B cell (primary cell): ENCODE data around the gene NFKBIA. TPM values are rescaled to one million over a fixed set of nuclear protein-coding genes. Genes with fewer than 3 reads are reported as not detected.

ENCODE experiments used
- ATAC-seq: fragments of 200-7000 bp; cut with Tn5 transposase; one replicate; pipeline ENCODE4 v1.10.0; 2021; ENCODE audit warnings: low read depth, mild to moderate bottlenecking, moderate number of reproducible peaks, moderate library complexity
- CTCF ChIA-PET: fragments of 350-600 bp; sonication (Branson Sonifier 250); formaldehyde crosslinking; loops from one replicate; lab custom pipeline; 2021; ENCODE audit warnings: antibody characterized with exemption, inconsistent platforms; lab: Charles Lee
- POLR2A ChIA-PET: fragments of 350-600 bp; sonication (Branson Sonifier 250); formaldehyde crosslinking; loops from one replicate; lab custom pipeline; 2021; ENCODE audit warnings: antibody characterized with exemption; lab: Charles Lee
- DNase-seq: peaks from one replicate; pipeline ENCODE4 v3.0.0; 2013
- H2AFZ ChIP-seq: 2 replicates; pipeline ENCODE4 v1.6.1; 2012; ENCODE audit warnings: mild to moderate bottlenecking, low read depth, low read length; ENCODE audit not compliant: insufficient read depth, poor library complexity, severe bottlenecking
- H3K27ac ChIP-seq, 2 donors: 1 replicate in 1 of 2; 2 replicates in 1 of 2; pipeline ENCODE4 v1.5.1; 2012 to 2013; ENCODE audit warnings: low read length in 2 of 2, mild to moderate bottlenecking in 2 of 2, moderate library complexity in 1 of 2
- H3K27me3 ChIP-seq, 4 experiments: fragments of 200-600 bp in 1 of 4; sonication (generic) in 1 of 4; replicated peaks in 1 of 4; 1 replicate in 2 of 4; 2 replicates in 2 of 4; pipeline versions ENCODE4 v1.6.1 to v1.7.0; 2013 to 2016; ENCODE audit warnings: low read length in 3 of 4, mild to moderate bottlenecking in 2 of 4, mixed read lengths in 1 of 4, moderate library complexity in 1 of 4; ENCODE audit not compliant: insufficient read depth in 4 of 4, control insufficient read depth in 3 of 4; ENCODE audit errors: control extremely low read depth in 1 of 4
- H3K36me3 ChIP-seq, 2 experiments: replicated peaks in 1 of 2; 1 replicate in 1 of 2; 2 replicates in 1 of 2; pipeline versions ENCODE4 v1.6.1 to v1.7.1; 2013; ENCODE audit warnings: low read length in 1 of 2; ENCODE audit not compliant: insufficient read depth in 2 of 2, control insufficient read depth in 1 of 2; ENCODE audit errors: control extremely low read depth in 1 of 2, extremely low read depth in 1 of 2
- H3K4me1 ChIP-seq, 2 donors: fragments of 200-600 bp in 1 of 2; sonication (generic) in 1 of 2; 1 replicate in 1 of 2; 2 replicates in 1 of 2; pipeline versions ENCODE4 v1.5.1 to v1.6.1; 2013 to 2017; ENCODE audit warnings: low read length in 2 of 2; ENCODE audit not compliant: control insufficient read depth in 2 of 2, insufficient read depth in 2 of 2
- H3K4me2 ChIP-seq: replicated peaks from 2 replicates; pipeline ENCODE3; 2012; ENCODE audit warnings: mild to moderate bottlenecking, low read depth, low read length; ENCODE audit not compliant: poor library complexity, severe bottlenecking
- H3K4me3 ChIP-seq, 5 experiments: fragments of 200-600 bp in 1 of 5; sonication (generic) in 1 of 5; 1 replicate in 3 of 5; 2 replicates in 2 of 5; pipeline versions ENCODE4 v1.5.1 to v1.7.0; 2011 to 2016; ENCODE audit warnings: low read length in 4 of 5, mild to moderate bottlenecking in 4 of 5, low read depth in 2 of 5, control low read depth in 1 of 5, moderate library complexity in 1 of 5; ENCODE audit not compliant: insufficient read depth in 1 of 5; ENCODE audit errors: control extremely low read depth in 1 of 5, extremely low read depth in 1 of 5
- H3K79me2 ChIP-seq: fragments of 200-600 bp; sonication (generic); one replicate; pipeline ENCODE4 v1.6.0; 2016; ENCODE audit warnings: low read length; ENCODE audit not compliant: control insufficient read depth, insufficient read depth
- H3K9ac ChIP-seq: fragments of 200-600 bp; sonication (generic); 2 replicates; pipeline ENCODE4 v1.6.1; 2017; ENCODE audit warnings: mild to moderate bottlenecking, low read length, moderate library complexity
- H3K9me3 ChIP-seq, 3 donors: one replicate each; pipeline versions ENCODE4 v1.6.1 to v1.7.1; 2013; ENCODE audit warnings: low read length in 2 of 3; ENCODE audit not compliant: control insufficient read depth in 2 of 3, insufficient read depth in 1 of 3; ENCODE audit errors: control extremely low read depth in 1 of 3
- H4K20me1 ChIP-seq: 2 replicates; pipeline ENCODE4 v1.6.0; 2012; ENCODE audit warnings: mild to moderate bottlenecking, low read length; ENCODE audit not compliant: insufficient read depth, control insufficient read depth, poor library complexity, severe bottlenecking
- H3K27ac Mint-ChIP-seq: one replicate; pipeline ENCODE4 v1.8.0; 2021; ENCODE audit warnings: mixed read lengths
- H3K27me3 Mint-ChIP-seq: one replicate; pipeline ENCODE4 v1.8.0; 2021; ENCODE audit warnings: mixed read lengths
- H3K4me1 Mint-ChIP-seq: one replicate; pipeline ENCODE4 v1.8.0; 2021; ENCODE audit warnings: mixed read lengths
- H3K4me3 Mint-ChIP-seq: one replicate; pipeline ENCODE4 v1.8.0; 2021; ENCODE audit warnings: mixed read lengths
- H3K9me3 Mint-ChIP-seq: one replicate; pipeline ENCODE4 v1.8.0; 2022; ENCODE audit warnings: mixed read lengths; ENCODE audit not compliant: insufficient read depth
- CTCF ChIP-seq: fragments of 200-600 bp; IDR thresholded peaks from one replicate; pipeline ENCODE4 v1.8.0; 2022; ENCODE audit warnings: antibody characterized with exemption, mild to moderate bottlenecking
- EZH2 ChIP-seq: IDR thresholded peaks from 2 replicates; pipeline ENCODE4 v1.6.1; 2012; ENCODE audit warnings: borderline replicate concordance, low read depth, mild to moderate bottlenecking, moderate library complexity, low read length; ENCODE audit not compliant: insufficient read depth, poor library complexity, severe bottlenecking
- WGBS: methylation state at CpG from one replicate; pipeline ENCODE4 v1.1.5; 2013; ENCODE audit warnings: missing lambda C conversion rate; ENCODE audit not compliant: insufficient coverage; 5-methylcytosine and 5-hydroxymethylcytosine counted together
- intact Hi-C: fragments of 100-400 bp; cut with micrococcal nuclease; formaldehyde crosslinking; loops from one replicate; pipeline ENCODE4 v1.10.0; 2022
- polyA plus RNA-seq: library from polyadenylated mRNA; depleted of rRNA; stranded (reverse); fragments of >200 nt; gene quantifications from 2 replicates; pipeline ENCODE4 v1.2.3, GENCODE V29; 2012
- total RNA-seq, 2 donors: library from RNA; stranded (reverse); fragments of 120-200 nt in 1 of 2; gene quantifications; 1 replicate in 1 of 2; 2 replicates in 1 of 2; pipeline versions ENCODE4 v1.2.3 to v1.2.4, GENCODE V29; 2013 to 2022

The NFKBIA gene
- total and polyA plus RNA-seq, 2 donors (not counting 1 experiment from before 2014, with no cell fraction given) = 308 to 3,195 TPM

GRCh38 chr14:35446450-35446849, 41.9 kb upstream of the NFKBIA start:
- H3K9me3 Mint-ChIP-seq = no peaks in the 10 kb centered on the region

GRCh38 chr14:35444104-35444503, 39.6 kb upstream of the NFKBIA start:
- Mint-ChIP-seq H3K27me3 (peaks cover 14% of the 10 kb centered on the region), H3K27ac (no peak overlapping the region), H3K4me3 (no peak overlapping the region), H3K4me1 (peaks cover 9% of the 10 kb centered on the region), H3K9me3 (no peaks in the 10 kb centered on the region)
- Histone ChIP-seq H3K27me3 (no peaks in the 10 kb centered on the region), H3K9ac (no peak overlapping the region), H2AFZ (no peak overlapping the region), H3K4me2 (no peak overlapping the region), H3K4me3 (no peak overlapping the region), H3K36me3 (no peaks in the 10 kb centered on the region), H3K27ac (no peak overlapping the region), H3K4me1 (peaks cover 5 to 7% of the 10 kb centered on the region in 2 donors), H4K20me1 (no peaks in the 10 kb centered on the region), H3K9me3 (peaks cover 0 to 3% (median 2%) of the 10 kb centered on the region in 3 donors), H3K79me2 (no peaks in the 10 kb centered on the region)
- no peak for DNase-seq
- ChIA-PET CTCF (no interaction called here), POLR2A (no interaction called here)
- WGBS = no CpG with 5 or more reads among the region's 1 CpG
- intact Hi-C loops = no loop called here
- TF ChIP-seq EZH2 (no peak), CTCF (no peak)
- no peak for ATAC-seq

More at GRCh38 chr14:35446450-35446849, 41.9 kb upstream of the NFKBIA start:
- H3K4me3 Mint-ChIP-seq = no peak overlapping the region
- Histone ChIP-seq H3K27ac (no peak overlapping the region), H2AFZ (no peak overlapping the region), H3K27me3 (no peaks in the 10 kb centered on the region), H3K4me1 (no peaks in the 10 kb centered on the region), H3K9me3 (peaks cover 0 to 3% (median 2%) of the 10 kb centered on the region in 3 donors), H3K9ac (no peak overlapping the region), H3K36me3 (no peaks in the 10 kb centered on the region), H3K79me2 (no peaks in the 10 kb centered on the region), H4K20me1 (no peaks in the 10 kb centered on the region), H3K4me2 (no peak overlapping the region), H3K4me3 (no peak overlapping the region)
- no CpG with 5 or more reads among the region's 1 CpG for WGBS
- H3K27me3 Mint-ChIP-seq = peaks cover 14% of the 10 kb centered on the region
- DNase-seq (no peak), ATAC-seq (no peak)
- H3K4me1 Mint-ChIP-seq = no peaks in the 10 kb centered on the region
- H3K27ac Mint-ChIP-seq = no peak overlapping the region
- ChIA-PET POLR2A (no interaction called here), CTCF (no interaction called here)
- intact Hi-C loops = no loop called here
- TF ChIP-seq CTCF = no peak
- no peak for TF ChIP-seq EZH2
